T-cell (primary cell): ENCODE measurements around the gene FBN1. TPM values are rescaled to one million over a fixed set of nuclear protein-coding genes. Genes with fewer than 3 reads are reported as not detected.

ENCODE experiments used
- ATAC-seq, 4 experiments: fragments of 200-7000 bp in 3 of 4; fragments of 150-1000 bp in 1 of 4; cut with Tn5 transposase; replicated peaks in 1 of 4; 1 replicate in 3 of 4; 2 replicates in 1 of 4; pipeline ENCODE4 v1.10.0; 2021; ENCODE audit warnings: moderate library complexity in 3 of 4, mild to moderate bottlenecking in 2 of 4, moderate number of reproducible peaks in 1 of 4
- CTCF ChIA-PET, 2 donors: fragments of 300-600 bp; sonication (Branson Sonifier 250); formaldehyde crosslinking; loops; one replicate each; lab custom pipeline; 2022; ENCODE audit warnings: antibody characterized with exemption in 2 of 2; lab: Charles Lee
- POLR2A ChIA-PET, 2 donors: fragments of 300-600 bp; sonication (Branson Sonifier 250); formaldehyde crosslinking; loops; one replicate each; lab custom pipeline; 2022; ENCODE audit warnings: antibody characterized with exemption in 2 of 2; lab: Charles Lee
- DNase-seq, 35 experiments: peaks; one replicate each; pipeline versions ENCODE4 v3.0.0 to v3.0.0-alpha.2; 2013 to 2023
- H3K27ac ChIP-seq: one replicate; pipeline ENCODE4 v1.5.1; 2013; ENCODE audit warnings: low read length
- H3K27me3 ChIP-seq, 2 experiments: replicated peaks in 1 of 2; 1 replicate in 1 of 2; 2 replicates in 1 of 2; pipeline versions ENCODE4 v1.6.1 to v1.7.0; 2013; ENCODE audit warnings: low read length in 1 of 2, mixed read lengths in 1 of 2; ENCODE audit not compliant: control insufficient read depth in 2 of 2, insufficient read depth in 2 of 2; ENCODE audit errors: extremely low read depth in 1 of 2
- H3K36me3 ChIP-seq, 2 donors: 1 replicate in 1 of 2; 2 replicates in 1 of 2; pipeline versions ENCODE4 v1.6.1 to v1.7.0; 2013; ENCODE audit warnings: low read length in 1 of 2; ENCODE audit not compliant: control insufficient read depth in 2 of 2, insufficient read depth in 1 of 2; ENCODE audit errors: extremely low read depth in 1 of 2
- H3K4me1 ChIP-seq, 2 experiments: 1 replicate in 1 of 2; 2 replicates in 1 of 2; pipeline versions ENCODE4 v1.6.1 to v1.7.0; 2013; ENCODE audit warnings: low read length in 2 of 2, mixed read lengths in 1 of 2; ENCODE audit not compliant: insufficient read depth in 2 of 2, control insufficient read depth in 1 of 2; ENCODE audit errors: extremely low read depth in 1 of 2
- H3K4me3 ChIP-seq, 2 donors: 1 replicate in 1 of 2; 2 replicates in 1 of 2; pipeline versions ENCODE4 v1.5.1 to v1.7.0; 2013; ENCODE audit warnings: mild to moderate bottlenecking in 2 of 2, low read length in 1 of 2, moderate library complexity in 1 of 2; ENCODE audit not compliant: control insufficient read depth in 1 of 2; ENCODE audit errors: extremely low read depth in 1 of 2
- H3K9me3 ChIP-seq: 2 replicates; pipeline ENCODE4 v1.7.0; 2013
- H3K27ac Mint-ChIP-seq, 2 donors: one replicate each; pipeline ENCODE4 v1.8.0; 2020 to 2021; ENCODE audit warnings: mild to moderate bottlenecking in 2 of 2, mixed read lengths in 2 of 2
- H3K27me3 Mint-ChIP-seq, 2 donors: one replicate each; pipeline ENCODE4 v1.8.0; 2021 to 2022; ENCODE audit warnings: mixed read lengths in 2 of 2
- H3K36me3 Mint-ChIP-seq: one replicate; pipeline ENCODE4 v1.8.0; 2021; ENCODE audit warnings: mixed read lengths
- H3K4me1 Mint-ChIP-seq, 3 donors: one replicate each; pipeline ENCODE4 v1.8.0; 2020 to 2022; ENCODE audit warnings: mixed read lengths in 3 of 3, mild to moderate bottlenecking in 1 of 3
- H3K4me3 Mint-ChIP-seq, 3 donors: one replicate each; pipeline ENCODE4 v1.8.0; 2020 to 2022; ENCODE audit warnings: mild to moderate bottlenecking in 3 of 3, mixed read lengths in 3 of 3, moderate library complexity in 3 of 3
- H3K9me3 Mint-ChIP-seq, 3 donors: one replicate each; pipeline ENCODE4 v1.8.0; 2020 to 2022; ENCODE audit warnings: mixed read lengths in 3 of 3
- WGBS: methylation state at CpG from one replicate; pipeline ENCODE4 v1.1.5; 2013; ENCODE audit warnings: missing lambda C conversion rate; ENCODE audit not compliant: insufficient coverage; 5-methylcytosine and 5-hydroxymethylcytosine counted together
- total RNA-seq, 35 experiments: library from RNA in 6 of 35; stranded (reverse) in 6 of 35; fragments of 120-200 nt in 1 of 35; gene quantifications; one replicate each; pipeline versions ENCODE4 v1.2.1 to v1.2.4 and lab custom pipeline; 2013 to 2026

Gene FBN1
- total RNA-seq, 5 donors from 2014 or later (not counting 1 experiment from before 2014, with no cell fraction given): 0.28 to 1.2 (median 0.79) TPM

DNA sequence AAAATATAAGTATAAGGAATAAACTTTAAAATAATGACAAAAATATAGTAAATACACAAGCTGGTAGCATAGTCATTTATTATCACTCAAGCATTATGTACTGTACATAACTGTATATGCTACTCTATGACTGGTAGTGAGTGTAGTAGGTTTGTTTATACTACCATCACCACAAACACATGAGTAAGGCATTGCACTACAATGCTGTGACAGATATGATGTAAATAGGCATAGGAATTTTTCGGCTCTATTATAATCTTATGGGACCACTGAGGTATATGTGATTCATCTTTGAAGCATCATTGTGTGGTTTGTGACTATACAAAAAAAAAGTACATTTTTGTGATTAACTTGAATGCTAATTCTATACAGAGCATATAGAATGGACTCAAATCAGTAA, 35.3 kb upstream of the FBN1 start:
- CTCF ChIA-PET: no interaction called here
- no CpG with 5 or more reads among the region's 1 CpG for WGBS
- no peaks in the 10 kb centered on the region for H3K9me3 ChIP-seq
- Mint-ChIP-seq H3K27me3 (peaks cover 0 to 1% of the 10 kb centered on the region in 2 donors), H3K4me3 (no peak overlapping the region), H3K36me3 (no peaks in the 10 kb centered on the region), H3K9me3 (peaks cover 0 to 3% (median 0%) of the 10 kb centered on the region in 3 donors), H3K27ac (no peak overlapping the region), H3K4me1 (no peaks in the 10 kb centered on the region)
- no peaks in the 10 kb centered on the region for H3K4me1 ChIP-seq
- ATAC-seq: no peak
- no peak for DNase-seq
- POLR2A ChIA-PET: no interaction called here
- no peak overlapping the region for H3K27ac ChIP-seq
- no peak overlapping the region for H3K4me3 ChIP-seq
- no peaks in the 10 kb centered on the region for H3K36me3 ChIP-seq
- H3K27me3 ChIP-seq: no peaks in the 10 kb centered on the region

DNA sequence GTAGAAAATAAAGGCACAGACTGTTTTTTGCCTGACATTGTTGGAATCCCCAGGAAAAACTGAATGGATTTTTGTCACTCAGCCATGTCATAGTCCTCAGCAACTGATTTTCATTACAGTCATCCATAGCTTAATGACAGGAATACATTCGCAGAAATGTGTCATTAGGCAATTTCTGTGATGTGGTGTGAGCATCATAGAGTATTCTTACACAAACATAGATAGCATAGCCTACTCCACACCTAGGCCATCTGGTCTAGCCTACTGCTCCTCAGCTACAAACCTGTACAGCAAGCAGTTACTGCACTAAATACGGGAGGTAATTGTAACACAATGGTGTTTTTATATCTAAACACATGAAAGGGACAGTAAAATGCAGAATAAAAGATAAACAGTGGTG, 34.4 kb upstream of the FBN1 start:
- POLR2A ChIA-PET: no interaction called here
- Histone ChIP-seq H3K4me1 (no peaks in the 10 kb centered on the region), H3K36me3 (no peaks in the 10 kb centered on the region), H3K27ac (no peak overlapping the region), H3K9me3 (no peaks in the 10 kb centered on the region), H3K27me3 (no peaks in the 10 kb centered on the region), H3K4me3 (no peak overlapping the region)
- no peaks in the 10 kb centered on the region for H3K4me1 Mint-ChIP-seq
- H3K9me3 Mint-ChIP-seq: peaks cover 0 to 3% (median 0%) of the 10 kb centered on the region in 3 donors
- peaks cover 0 to 1% of the 10 kb centered on the region in 2 donors for H3K27me3 Mint-ChIP-seq
- DNase-seq: no peak
- H3K4me3 Mint-ChIP-seq: no peak overlapping the region
- no peak for ATAC-seq
- H3K27ac Mint-ChIP-seq: no peak overlapping the region
- H3K36me3 Mint-ChIP-seq: no peaks in the 10 kb centered on the region
- WGBS: no CpG with 5 or more reads among the region's 2 CpGs
- CTCF ChIA-PET: no interaction called here

DNA sequence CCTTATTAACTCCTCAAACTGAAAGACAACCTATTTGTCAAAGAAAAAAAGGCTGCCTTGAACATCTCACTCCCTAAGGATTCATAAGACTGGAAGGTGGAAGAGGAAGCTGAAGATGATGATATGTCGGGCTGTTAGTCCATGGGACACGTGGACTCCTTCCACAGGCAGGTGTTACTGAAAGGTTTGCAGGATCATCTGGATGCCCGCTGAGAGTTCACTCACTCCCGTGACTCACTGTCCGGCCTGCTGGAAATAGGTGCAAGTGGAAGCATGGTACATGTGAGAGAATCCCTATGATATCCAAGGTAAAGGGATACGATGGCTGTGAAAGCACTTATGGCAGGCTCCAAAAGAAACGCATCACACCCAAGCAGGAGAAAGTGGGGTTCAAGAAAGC, 33.3 kb upstream of the FBN1 start:
- Mint-ChIP-seq H3K4me3 (no peak overlapping the region), H3K27me3 (peaks cover 0 to 1% of the 10 kb centered on the region in 2 donors), H3K27ac (no peak overlapping the region), H3K9me3 (no peaks in the 10 kb centered on the region), H3K4me1 (no peaks in the 10 kb centered on the region), H3K36me3 (no peaks in the 10 kb centered on the region)
- no peaks in the 10 kb centered on the region for H3K4me1 ChIP-seq
- WGBS: 86% methylated on average over 3 of the region's 7 CpGs
- no peak overlapping the region for H3K4me3 ChIP-seq
- H3K27me3 ChIP-seq: no peaks in the 10 kb centered on the region
- DNase-seq (no peak), ATAC-seq (no peak)
- ChIA-PET CTCF (no interaction called here), POLR2A (no interaction called here)
- H3K36me3 ChIP-seq: no peaks in the 10 kb centered on the region
- H3K9me3 ChIP-seq: no peaks in the 10 kb centered on the region
- no peak overlapping the region for H3K27ac ChIP-seq

DNA sequence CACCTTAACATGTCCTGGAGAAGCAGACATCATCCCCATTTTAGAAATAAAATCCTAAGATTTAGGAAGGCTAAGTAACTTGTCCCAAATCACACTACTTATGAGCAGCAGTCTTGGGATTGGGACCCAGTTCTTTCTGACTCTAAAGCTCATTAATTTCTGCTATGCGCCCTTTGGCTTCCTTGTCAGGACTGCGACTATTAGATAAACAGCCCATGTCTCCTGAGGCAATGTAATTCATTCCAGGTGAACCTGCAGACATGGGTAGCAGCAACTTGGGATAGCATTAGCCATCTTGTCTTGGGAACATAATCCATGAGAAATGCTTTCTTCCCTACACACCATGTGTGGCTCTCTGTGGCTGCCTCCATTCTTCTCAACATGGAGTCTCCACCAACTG, 32.3 kb upstream of the FBN1 start:
- H3K36me3 Mint-ChIP-seq: no peaks in the 10 kb centered on the region
- no peaks in the 10 kb centered on the region for H3K36me3 ChIP-seq
- no peak overlapping the region for H3K27ac Mint-ChIP-seq
- H3K27me3 Mint-ChIP-seq: peaks cover 0 to 1% of the 10 kb centered on the region in 2 donors
- H3K4me3 ChIP-seq: no peak overlapping the region
- POLR2A ChIA-PET: interaction anchor here in 1 of 2 donors (0.6 kb wide), 1 partner anchor 867 kb away, joined by 4 read pairs; no protein-coding TSS in a partner anchor
- CTCF ChIA-PET: no interaction called here
- no peaks in the 10 kb centered on the region for H3K4me1 ChIP-seq
- H3K9me3 ChIP-seq: no peaks in the 10 kb centered on the region
- ATAC-seq (no peak), DNase-seq (no peak)
- H3K27ac ChIP-seq: no peak overlapping the region
- no peaks in the 10 kb centered on the region for H3K4me1 Mint-ChIP-seq
- no peaks in the 10 kb centered on the region for H3K9me3 Mint-ChIP-seq
- no peak overlapping the region for H3K4me3 Mint-ChIP-seq
- H3K27me3 ChIP-seq: no peaks in the 10 kb centered on the region
- 87% methylated on average over 2 of the region's 2 CpGs for WGBS

DNA sequence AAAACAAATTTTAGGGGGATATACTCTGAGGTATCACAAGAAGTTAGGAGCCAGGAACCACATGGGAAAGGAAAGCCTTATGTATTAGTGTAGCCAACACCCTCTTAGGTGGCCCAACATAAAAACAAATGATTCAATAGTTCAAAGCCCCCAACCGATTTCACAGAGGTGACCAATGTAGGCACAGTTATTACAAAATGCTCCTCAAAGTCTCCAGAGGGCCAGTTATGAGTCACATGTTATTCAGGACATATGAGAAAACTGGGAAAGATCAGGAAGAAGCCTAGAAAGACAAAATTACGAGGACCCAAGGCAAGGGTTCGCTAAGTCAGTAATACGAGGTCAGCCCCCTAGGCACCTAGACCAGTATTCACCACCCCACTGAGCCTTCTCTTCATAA, 29.9 kb upstream of the FBN1 start:
- ATAC-seq (no peak), DNase-seq (no peak)
- no peak overlapping the region for H3K27ac Mint-ChIP-seq
- Histone ChIP-seq H3K4me3 (no peak overlapping the region), H3K9me3 (no peaks in the 10 kb centered on the region), H3K27me3 (no peaks in the 10 kb centered on the region), H3K4me1 (no peaks in the 10 kb centered on the region), H3K36me3 (no peaks in the 10 kb centered on the region), H3K27ac (no peak overlapping the region)
- peaks cover 0 to 1% of the 10 kb centered on the region in 2 donors for H3K27me3 Mint-ChIP-seq
- ChIA-PET POLR2A (no interaction called here), CTCF (no interaction called here)
- 93% methylated on average over 3 of the region's 4 CpGs for WGBS
- no peaks in the 10 kb centered on the region for H3K9me3 Mint-ChIP-seq
- no peaks in the 10 kb centered on the region for H3K4me1 Mint-ChIP-seq
- no peaks in the 10 kb centered on the region for H3K36me3 Mint-ChIP-seq
- H3K4me3 Mint-ChIP-seq: no peak overlapping the region

DNA sequence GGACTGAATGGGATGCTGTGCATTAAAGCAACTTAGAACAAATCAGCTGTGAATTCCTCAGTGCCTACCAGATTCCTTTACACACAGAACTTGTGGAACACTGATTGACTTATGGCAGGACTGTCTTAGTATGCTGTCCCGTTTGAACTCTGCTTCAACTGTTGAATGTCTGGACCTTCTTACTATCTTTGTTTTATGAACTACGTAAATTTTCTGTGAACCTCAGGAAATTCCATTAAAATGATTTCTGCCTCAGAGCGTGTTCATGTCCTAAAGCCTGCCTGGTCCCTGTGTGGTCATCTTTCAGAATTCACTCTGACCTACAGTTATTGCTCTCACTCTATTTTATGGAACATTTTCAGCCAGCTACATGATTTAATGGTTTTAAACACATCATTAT, 29.4 kb upstream of the FBN1 start:
- no peak overlapping the region for H3K27ac Mint-ChIP-seq
- DNase-seq: no peak
- ATAC-seq: no peak
- Histone ChIP-seq H3K36me3 (no peaks in the 10 kb centered on the region), H3K4me1 (no peaks in the 10 kb centered on the region), H3K4me3 (no peak overlapping the region), H3K27ac (no peak overlapping the region), H3K27me3 (no peaks in the 10 kb centered on the region), H3K9me3 (no peaks in the 10 kb centered on the region)
- no peaks in the 10 kb centered on the region for H3K9me3 Mint-ChIP-seq
- H3K27me3 Mint-ChIP-seq: peaks cover 0 to 1% of the 10 kb centered on the region in 2 donors
- no peaks in the 10 kb centered on the region for H3K36me3 Mint-ChIP-seq
- H3K4me3 Mint-ChIP-seq: no peak overlapping the region
- no peaks in the 10 kb centered on the region for H3K4me1 Mint-ChIP-seq
- 89% methylated on average over 2 of the region's 3 CpGs for WGBS
- ChIA-PET CTCF (no interaction called here), POLR2A (interaction anchor here in 1 of 2 donors (0.6 kb wide), 1 partner anchor 27 kb away, joined by 5 read pairs; no protein-coding TSS in a partner anchor)

DNA sequence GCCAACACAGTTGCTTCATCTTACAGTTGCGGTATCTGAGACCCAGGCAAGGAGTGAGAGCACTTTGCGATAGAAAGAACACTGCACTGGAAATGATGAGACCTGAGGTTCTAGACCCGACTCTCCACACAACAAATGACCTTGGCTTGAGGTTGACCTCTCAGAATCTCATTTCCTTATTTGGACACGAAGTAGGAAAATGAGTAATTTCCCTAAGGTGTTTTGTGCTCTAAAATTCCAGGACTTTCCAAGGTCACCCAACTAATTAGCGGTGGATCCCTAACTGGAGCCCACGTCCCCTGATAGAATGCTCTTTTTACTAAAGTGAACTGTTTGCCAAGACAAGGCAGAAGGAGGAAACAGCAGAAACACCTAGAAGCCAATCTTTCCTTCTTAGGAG, 26.7 kb upstream of the FBN1 start:
- no peak overlapping the region for H3K27ac Mint-ChIP-seq
- POLR2A ChIA-PET: no interaction called here
- peaks cover 0 to 1% of the 10 kb centered on the region in 2 donors for H3K27me3 Mint-ChIP-seq
- H3K36me3 Mint-ChIP-seq: no peaks in the 10 kb centered on the region
- DNase-seq: no peak
- Histone ChIP-seq H3K27ac (no peak overlapping the region), H3K4me1 (no peaks in the 10 kb centered on the region), H3K4me3 (no peak overlapping the region), H3K9me3 (no peaks in the 10 kb centered on the region), H3K27me3 (no peaks in the 10 kb centered on the region), H3K36me3 (no peaks in the 10 kb centered on the region)
- H3K4me1 Mint-ChIP-seq: no peaks in the 10 kb centered on the region
- no peaks in the 10 kb centered on the region for H3K9me3 Mint-ChIP-seq
- 96% methylated on average over 4 of the region's 6 CpGs for WGBS
- CTCF ChIA-PET: no interaction called here
- ATAC-seq: no peak
- no peak overlapping the region for H3K4me3 Mint-ChIP-seq
